Measurements from ENCODE around the gene CNGA1. TPM values are rescaled to one million over a fixed set of nuclear protein-coding genes. Genes with fewer than 3 reads are reported as not detected.

Gene CNGA1
- total and polyA plus RNA-seq, 12 donors = 0.06 to 1.8 (median 0.37) TPM; not detected in 3

DNA sequence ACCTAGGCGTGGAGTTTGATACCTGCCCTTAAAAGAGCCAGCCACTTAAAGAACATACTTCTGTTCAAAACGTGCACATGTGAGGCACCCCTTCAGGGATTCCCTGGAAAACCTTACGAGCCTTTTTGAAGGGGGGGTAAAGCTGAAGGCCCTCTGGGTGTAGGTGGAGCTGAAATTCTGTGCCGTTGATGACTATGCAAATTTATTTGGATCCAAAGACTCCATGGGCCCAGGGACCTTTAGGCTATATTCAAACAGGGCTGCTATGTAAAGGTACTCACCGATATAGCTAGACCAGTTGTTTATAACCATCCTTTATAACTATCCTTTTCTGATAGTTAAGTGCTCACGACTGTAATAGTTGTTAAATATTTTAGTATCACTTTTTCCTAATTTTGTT is 61.8 kb downstream of the CNGA1 start:
- intact Hi-C loops (cut with DNase I) = no loop called here
- Histone ChIP-seq H3K27me3 (no peaks in the 10 kb centered on the region), H3K9me3 (no peaks in the 10 kb centered on the region), H3K4me3 (no peak overlapping the region), H3K4me1 (no peaks in the 10 kb centered on the region), H3K36me3 (no peaks in the 10 kb centered on the region), H3K27ac (no peak overlapping the region)
- TF ChIP-seq, protein P1, sequence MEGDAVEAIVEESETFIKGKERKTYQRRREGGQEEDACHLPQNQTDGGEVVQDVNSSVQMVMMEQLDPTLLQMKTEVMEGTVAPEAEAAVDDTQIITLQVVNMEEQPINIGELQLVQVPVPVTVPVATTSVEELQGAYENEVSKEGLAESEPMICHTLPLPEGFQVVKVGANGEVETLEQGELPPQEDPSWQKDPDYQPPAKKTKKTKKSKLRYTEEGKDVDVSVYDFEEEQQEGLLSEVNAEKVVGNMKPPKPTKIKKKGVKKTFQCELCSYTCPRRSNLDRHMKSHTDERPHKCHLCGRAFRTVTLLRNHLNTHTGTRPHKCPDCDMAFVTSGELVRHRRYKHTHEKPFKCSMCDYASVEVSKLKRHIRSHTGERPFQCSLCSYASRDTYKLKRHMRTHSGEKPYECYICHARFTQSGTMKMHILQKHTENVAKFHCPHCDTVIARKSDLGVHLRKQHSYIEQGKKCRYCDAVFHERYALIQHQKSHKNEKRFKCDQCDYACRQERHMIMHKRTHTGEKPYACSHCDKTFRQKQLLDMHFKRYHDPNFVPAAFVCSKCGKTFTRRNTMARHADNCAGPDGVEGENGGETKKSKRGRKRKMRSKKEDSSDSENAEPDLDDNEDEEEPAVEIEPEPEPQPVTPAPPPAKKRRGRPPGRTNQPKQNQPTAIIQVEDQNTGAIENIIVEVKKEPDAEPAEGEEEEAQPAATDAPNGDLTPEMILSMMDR (IDR thresholded peaks at IDR 0.05) = no peak
- no peak for ATAC-seq
- DNase-seq = no peak
- WGBS, 2 donors = 69 to 78% methylated on average over 6 of the region's 6 CpGs

DNA sequence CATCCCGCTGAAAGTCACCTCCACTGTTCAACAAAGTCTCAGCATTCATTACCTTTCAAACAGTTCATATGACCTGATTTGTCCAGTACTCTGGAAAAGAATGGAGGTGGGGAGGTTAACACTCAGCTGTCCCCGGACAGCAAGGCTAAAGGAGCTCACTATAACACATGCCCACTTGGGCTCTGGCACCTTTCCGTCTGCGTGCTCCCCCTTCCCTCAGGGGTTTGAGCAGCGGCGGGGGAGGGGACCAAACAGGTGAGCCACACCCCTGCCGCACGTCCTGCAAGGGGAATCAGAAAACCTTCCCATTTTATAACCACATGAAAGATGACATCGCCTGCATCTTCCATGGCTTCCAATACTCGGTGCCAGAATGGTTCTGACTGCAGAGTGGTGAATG is 62.2 kb downstream of the CNGA1 start:
- Histone ChIP-seq H3K4me1 (no peaks in the 10 kb centered on the region), H3K4me3 (no peak overlapping the region), H3K27ac (no peak overlapping the region), H3K9me3 (no peaks in the 10 kb centered on the region), H3K27me3 (no peaks in the 10 kb centered on the region), H3K36me3 (no peaks in the 10 kb centered on the region)
- intact Hi-C loops (cut with DNase I) = no loop called here
- TF ChIP-seq, protein P1 (IDR thresholded peaks at IDR 0.05) = no peak
- DNase-seq = no peak
- ATAC-seq = no peak
- WGBS, 2 donors = 59 to 63% methylated on average over 10 of the region's 10 CpGs

DNA sequence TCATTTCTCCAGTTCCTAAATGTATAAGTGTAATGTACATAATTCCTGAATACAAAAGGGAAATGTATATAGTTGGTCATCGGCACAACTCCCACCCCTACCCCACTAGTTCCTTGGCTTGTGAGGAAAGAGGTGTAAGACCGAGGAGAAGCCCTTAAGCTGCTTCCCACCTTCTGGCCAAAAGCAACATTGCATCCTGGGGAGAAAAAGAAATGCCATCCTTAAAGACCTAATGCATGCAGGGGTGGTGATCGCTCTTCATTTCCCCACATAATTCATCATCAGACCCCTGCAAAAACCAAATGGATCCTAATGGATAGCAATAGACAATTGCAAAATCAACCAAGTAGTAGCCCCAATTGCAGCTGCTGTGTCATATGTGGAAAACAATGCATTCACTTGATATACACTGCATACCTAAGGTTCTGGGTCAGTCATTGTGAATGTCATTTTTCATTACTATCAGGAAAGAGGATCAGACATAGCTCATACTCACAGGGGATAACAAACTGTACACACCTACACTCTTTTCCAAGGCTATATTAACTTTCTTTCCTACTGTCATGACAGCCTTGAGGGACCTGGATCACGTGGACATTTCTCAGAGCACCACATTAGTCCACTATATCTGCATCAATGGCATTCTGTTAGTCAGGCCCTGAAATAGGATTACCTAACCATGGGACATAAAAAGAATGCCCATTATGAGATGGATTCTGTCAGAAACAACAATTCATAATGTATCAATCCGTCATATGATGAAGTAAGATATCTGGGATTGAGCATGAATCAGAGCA is 70.4 kb downstream of the CNGA1 start:
- ATAC-seq (no peak), DNase-seq (no peak)
- Histone ChIP-seq H3K36me3 (no peaks in the 10 kb centered on the region), H3K4me3 (no peak overlapping the region), H3K4me1 (no peaks in the 10 kb centered on the region), H3K9me3 (no peaks in the 10 kb centered on the region), H3K27ac (no peak overlapping the region), H3K27me3 (no peaks in the 10 kb centered on the region)
- 82 to 86% methylated on average over 5 of the region's 5 CpGs for WGBS, 2 donors
- intact Hi-C loops (cut with DNase I) = loop anchor here in 1 of 10 donors (10.0 kb wide), 1 partner anchor 59 kb away; no protein-coding TSS in a partner anchor
- TF ChIP-seq, protein P1 (IDR thresholded peaks at IDR 0.05) = no peak

DNA sequence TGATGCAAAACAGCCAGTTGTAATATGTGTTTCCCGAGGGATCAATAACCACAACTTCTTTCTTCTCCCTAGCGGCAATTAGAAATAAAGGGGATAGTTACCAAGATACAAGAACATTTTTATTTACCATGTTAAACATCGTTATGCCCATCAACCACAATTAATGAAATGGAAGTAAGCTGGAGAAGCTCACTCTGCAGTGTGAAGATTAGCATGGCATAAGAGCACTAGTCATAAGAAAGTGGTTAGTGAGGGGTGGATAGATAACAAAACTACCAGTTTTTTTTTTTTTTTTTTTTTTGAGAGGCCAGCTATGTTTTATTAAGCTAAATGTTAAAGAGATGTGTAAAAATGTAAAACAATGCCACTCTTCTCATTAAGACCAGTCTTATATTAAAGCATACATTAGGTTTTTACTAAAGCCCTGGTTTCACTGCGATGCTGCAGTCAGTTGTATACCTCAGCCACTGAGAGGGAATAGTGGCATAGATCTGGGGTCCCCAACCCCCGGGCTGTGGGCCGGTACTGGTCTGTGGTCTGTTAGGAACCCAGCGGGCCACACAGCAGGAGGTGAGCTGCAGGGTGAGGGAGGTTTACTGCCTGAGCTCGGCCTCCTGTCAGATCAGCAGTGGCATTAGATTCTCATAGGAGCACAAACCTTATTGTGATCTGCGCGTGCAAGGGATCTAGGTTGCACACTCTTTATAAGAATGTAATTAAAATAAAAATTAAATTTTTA is 74.2 kb downstream of the CNGA1 start:
- DNase-seq (no peak), ATAC-seq (no peak)
- 69% methylated on average over 10 of the region's 10 CpGs for WGBS, 2 donors
- H3K27ac ChIP-seq = no peak overlapping the region
- TF ChIP-seq, protein P1 (IDR thresholded peaks at IDR 0.05) = no peak
- H3K4me3 ChIP-seq = no peak overlapping the region
- intact Hi-C loops (cut with DNase I) = loop anchor here in 1 of 10 donors (10.0 kb wide), 1 partner anchor 63 kb away; no protein-coding TSS in a partner anchor
- no peaks in the 10 kb centered on the region for H3K36me3 ChIP-seq
- no peaks in the 10 kb centered on the region for H3K9me3 ChIP-seq
- no peaks in the 10 kb centered on the region for H3K4me1 ChIP-seq
- H3K27me3 ChIP-seq = peaks cover 0 to 20% (median 0%) of the 10 kb centered on the region in 7 donors

All from heart right ventricle (tissue), 16 donors.